ENCODE results near the gene RELL2. TPM values are rescaled to one million over a fixed set of nuclear protein-coding genes. Genes with fewer than 3 reads are reported as not detected.

RELL2 gene
- total and polyA plus RNA-seq, 2 experiments from 2014 or later, result 1.8 to 2.3 TPM

DNA sequence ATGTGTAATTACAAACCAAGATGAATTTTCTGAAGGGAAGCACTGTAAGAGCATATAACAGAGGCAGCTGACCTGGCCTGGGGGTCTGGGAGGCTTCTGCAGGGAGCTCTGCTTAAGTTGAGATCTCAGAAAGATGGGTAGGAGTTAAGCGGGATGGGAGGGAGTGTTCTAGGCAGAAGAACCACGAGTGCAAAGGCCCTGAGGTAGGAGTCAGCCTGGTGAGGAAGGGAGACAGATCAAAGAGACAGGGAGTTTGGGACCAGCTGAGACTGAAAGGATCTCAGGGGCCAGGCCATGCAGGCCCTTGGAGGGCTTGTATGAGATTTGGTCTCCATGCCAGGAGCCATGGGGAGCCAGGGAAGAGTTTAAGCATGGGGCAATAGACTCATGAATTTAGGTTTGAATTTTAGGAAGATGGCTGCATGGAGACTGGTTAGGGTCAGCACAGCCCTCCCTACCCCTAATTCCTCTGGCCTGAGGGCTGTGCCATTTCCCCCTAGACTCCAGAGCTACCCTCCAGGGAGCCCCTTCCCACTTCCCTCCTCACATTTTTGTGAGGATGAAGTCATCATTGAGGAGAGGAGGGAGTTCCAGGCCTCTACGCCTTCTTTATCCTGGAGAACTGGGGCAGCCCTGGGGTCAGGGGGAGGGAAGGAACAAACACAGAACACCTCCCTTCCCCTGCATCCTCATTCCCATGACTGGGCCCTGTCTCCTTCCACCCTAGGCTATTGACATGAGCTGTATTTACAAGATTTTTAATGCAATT is 50.0 kb downstream of the RELL2 start:
- no peak overlapping the region for H3K4me3 ChIP-seq
- H3K9me3 ChIP-seq (ENCODE audit: low read depth), result no peaks in the 10 kb centered on the region
- peaks cover 5% of the 10 kb centered on the region for H3K4me1 ChIP-seq (ENCODE audit: low read depth)
- no peaks in the 10 kb centered on the region for H3K36me3 ChIP-seq
- DNase-seq (ENCODE audit: low read depth in 1 of 2, low spot score in 1 of 2), result no peak
- H3K27ac ChIP-seq, result no peak overlapping the region
- TF ChIP-seq, protein P1, sequence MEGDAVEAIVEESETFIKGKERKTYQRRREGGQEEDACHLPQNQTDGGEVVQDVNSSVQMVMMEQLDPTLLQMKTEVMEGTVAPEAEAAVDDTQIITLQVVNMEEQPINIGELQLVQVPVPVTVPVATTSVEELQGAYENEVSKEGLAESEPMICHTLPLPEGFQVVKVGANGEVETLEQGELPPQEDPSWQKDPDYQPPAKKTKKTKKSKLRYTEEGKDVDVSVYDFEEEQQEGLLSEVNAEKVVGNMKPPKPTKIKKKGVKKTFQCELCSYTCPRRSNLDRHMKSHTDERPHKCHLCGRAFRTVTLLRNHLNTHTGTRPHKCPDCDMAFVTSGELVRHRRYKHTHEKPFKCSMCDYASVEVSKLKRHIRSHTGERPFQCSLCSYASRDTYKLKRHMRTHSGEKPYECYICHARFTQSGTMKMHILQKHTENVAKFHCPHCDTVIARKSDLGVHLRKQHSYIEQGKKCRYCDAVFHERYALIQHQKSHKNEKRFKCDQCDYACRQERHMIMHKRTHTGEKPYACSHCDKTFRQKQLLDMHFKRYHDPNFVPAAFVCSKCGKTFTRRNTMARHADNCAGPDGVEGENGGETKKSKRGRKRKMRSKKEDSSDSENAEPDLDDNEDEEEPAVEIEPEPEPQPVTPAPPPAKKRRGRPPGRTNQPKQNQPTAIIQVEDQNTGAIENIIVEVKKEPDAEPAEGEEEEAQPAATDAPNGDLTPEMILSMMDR (IDR thresholded peaks at IDR 0.05; ENCODE audit: low read depth, low read length), result no peak
- H3K27me3 ChIP-seq, result peaks cover 31% of the 10 kb centered on the region

Other genes starting within 250 kb of the RELL2 start
- gene PCDHGB4, start 249.3 kb upstream of the RELL2 start, total RNA-seq, result 17.4 and 23.5 TPM in 2 replicates
- 9.9 and 12.5 TPM in 2 replicates for gene PCDHGB4, start 249.3 kb upstream of the RELL2 start, polyA plus RNA-seq
- gene PCDHGA8, start 244.4 kb upstream of the RELL2 start, total RNA-seq, result 2.3 and 2.5 TPM in 2 replicates
- gene PCDHGA8, start 244.4 kb upstream of the RELL2 start, polyA plus RNA-seq, result 0.37 and 1.0 TPM in 2 replicates
- 1.2 and 2.6 TPM in 2 replicates for gene PCDHGB5, start 239.1 kb upstream of the RELL2 start, total RNA-seq
- gene PCDHGB5, start 239.1 kb upstream of the RELL2 start, polyA plus RNA-seq, result 0.66 TPM in 1 of 2 replicates, not detected in the other
- gene PCDHGA9, start 234.2 kb upstream of the RELL2 start, total RNA-seq, result 1.1 and 1.8 TPM in 2 replicates
- 0.04 and 0.70 TPM in 2 replicates for gene PCDHGA9, start 234.2 kb upstream of the RELL2 start, polyA plus RNA-seq
- gene PCDHGB6, start 229.0 kb upstream of the RELL2 start, total RNA-seq, result 28.7 and 48.6 TPM in 2 replicates
- 26.1 and 44.1 TPM in 2 replicates for gene PCDHGB6, start 229.0 kb upstream of the RELL2 start, polyA plus RNA-seq
- gene PCDHGA10, start 224.0 kb upstream of the RELL2 start, total RNA-seq, result 4.5 and 7.3 TPM in 2 replicates
- 1.1 and 1.4 TPM in 2 replicates for gene PCDHGA10, start 224.0 kb upstream of the RELL2 start, polyA plus RNA-seq
- gene PCDHGB7, start 219.3 kb upstream of the RELL2 start, total RNA-seq, result 11.3 and 19.9 TPM in 2 replicates
- 8.4 and 12.3 TPM in 2 replicates for gene PCDHGB7, start 219.3 kb upstream of the RELL2 start, polyA plus RNA-seq
- gene PCDHGA11, start 215.9 kb upstream of the RELL2 start, total RNA-seq, result 3.6 and 5.0 TPM in 2 replicates
- gene PCDHGA11, start 215.9 kb upstream of the RELL2 start, polyA plus RNA-seq, result 0.64 and 1.7 TPM in 2 replicates
- 1.7 and 6.1 TPM in 2 replicates for gene PCDHGA12, start 206.5 kb upstream of the RELL2 start, total RNA-seq
- gene PCDHGA12, start 206.5 kb upstream of the RELL2 start, polyA plus RNA-seq, result 0.45 and 0.52 TPM in 2 replicates
- gene PCDHGC3, start 161.0 kb upstream of the RELL2 start, total RNA-seq, result 23.6 and 29.9 TPM in 2 replicates
- 23.0 and 29.8 TPM in 2 replicates for gene PCDHGC3, start 161.0 kb upstream of the RELL2 start, polyA plus RNA-seq
- gene PCDHGC4, start 152.0 kb upstream of the RELL2 start, total RNA-seq, result 1.1 and 7.9 TPM in 2 replicates
- 0.84 and 2.9 TPM in 2 replicates for gene PCDHGC4, start 152.0 kb upstream of the RELL2 start, polyA plus RNA-seq
- 0.74 and 2.2 TPM in 2 replicates for gene PCDHGC5, start 147.9 kb upstream of the RELL2 start, total RNA-seq
- gene PCDHGC5, start 147.9 kb upstream of the RELL2 start, polyA plus RNA-seq, result not detected in 2 replicates
- gene DIAPH1, start 18.0 kb upstream of the RELL2 start, total RNA-seq, result 17.1 and 24.4 TPM in 2 replicates
- 24.0 and 31.0 TPM in 2 replicates for gene DIAPH1, start 18.0 kb upstream of the RELL2 start, polyA plus RNA-seq
- gene HDAC3, start 148 bp upstream of the RELL2 start, total RNA-seq, result 64.7 and 78.3 TPM in 2 replicates
- gene HDAC3, start 148 bp upstream of the RELL2 start, polyA plus RNA-seq, result 112 and 117 TPM in 2 replicates
- 9.8 and 24.9 TPM in 2 replicates for gene FCHSD1, start 14.4 kb downstream of the RELL2 start, total RNA-seq
- gene FCHSD1, start 14.4 kb downstream of the RELL2 start, polyA plus RNA-seq, result 7.8 and 13.0 TPM in 2 replicates
- gene ARAP3, start 45.2 kb downstream of the RELL2 start, total RNA-seq, result 1.5 and 1.6 TPM in 2 replicates
- 0.59 and 1.4 TPM in 2 replicates for gene ARAP3, start 45.2 kb downstream of the RELL2 start, polyA plus RNA-seq
- gene PCDH1, start 241.4 kb downstream of the RELL2 start, total RNA-seq, result 0.46 and 0.63 TPM in 2 replicates
- 0.77 and 1.2 TPM in 2 replicates for gene PCDH1, start 241.4 kb downstream of the RELL2 start, polyA plus RNA-seq

All from cardiac muscle cell (in vitro differentiated cells and primary cell).